ENCODE measurements around the gene MCOLN2. TPM values are rescaled to one million over a fixed set of nuclear protein-coding genes. Genes with fewer than 3 reads are reported as not detected.

MCOLN2 gene
- total RNA-seq, 1 experiment from 2014 or later = 22.5 TPM

GRCh38 chr1:84960371-84960770, 36.5 kb downstream of the MCOLN2 start:
- no peak for ATAC-seq
- no peaks in the 10 kb centered on the region for H3K9me3 ChIP-seq (ENCODE audit: control insufficient read depth, insufficient read depth, low read depth, low read length)
- TF ChIP-seq TCF7L2 (IDR thresholded peaks at IDR 0.05; ENCODE audit: low read depth, low read length) = no peak
- no peak for TF ChIP-seq POLR2AphosphoS5 (IDR thresholded peaks at IDR 0.05; ENCODE audit: low read depth, low read length)
- no peak for TF ChIP-seq CTCF (IDR thresholded peaks at IDR 0.05)
- no peak for TF ChIP-seq SIN3A (IDR thresholded peaks at IDR 0.05; ENCODE audit: borderline replicate concordance, insufficient read depth, low read depth, low read length)
- no peak for TF ChIP-seq REST (IDR thresholded peaks at IDR 0.05; ENCODE audit: insufficient read depth in 1 of 2, low read depth in 2 of 2, low read length in 1 of 2)
- no peak overlapping the region for H3K4me3 ChIP-seq (ENCODE audit: low read depth in 2 of 2, low read length in 2 of 2)
- no peaks in the 10 kb centered on the region for H3K36me3 ChIP-seq (ENCODE audit: control insufficient read depth, insufficient read depth, low read length)
- BruUV-seq (replicated peaks) = no TSS peak
- no peak overlapping the region for H3K27ac ChIP-seq (ENCODE audit: low read length)
- no peaks in the 10 kb centered on the region for H3K27me3 ChIP-seq (ENCODE audit: control insufficient read depth, insufficient read depth, low read length)
- H3K4me1 ChIP-seq (ENCODE audit: control insufficient read depth, insufficient read depth, low read length) = no peaks in the 10 kb centered on the region
- intact Hi-C loops (cut with micrococcal nuclease; ENCODE audit: unreplicated experiment) = no loop called here
- in situ Hi-C loops (cut with HindIII; ENCODE audit: low pct_unique_long_range_greater_than_20kb, low sequenced_read_pairs) = no loop called here
- no peak for DNase-seq (ENCODE audit: low read depth, low spot score)
- POLR2A ChIA-PET = no interaction called here
- CTCF ChIA-PET = no interaction called here

GRCh38 chr1:84959294-84959693, 37.6 kb downstream of the MCOLN2 start:
- no peak for DNase-seq (ENCODE audit: low read depth, low spot score)
- intact Hi-C loops (cut with micrococcal nuclease; ENCODE audit: unreplicated experiment) (no loop called here), in situ Hi-C loops (cut with HindIII; ENCODE audit: low pct_unique_long_range_greater_than_20kb, low sequenced_read_pairs) (no loop called here)
- Histone ChIP-seq H3K4me1 (ENCODE audit: control insufficient read depth, insufficient read depth, low read length) (no peaks in the 10 kb centered on the region), H3K4me3 (ENCODE audit: low read depth in 2 of 2, low read length in 2 of 2) (no peak overlapping the region), H3K36me3 (ENCODE audit: control insufficient read depth, insufficient read depth, low read length) (no peaks in the 10 kb centered on the region), H3K27me3 (ENCODE audit: control insufficient read depth, insufficient read depth, low read length) (no peaks in the 10 kb centered on the region), H3K27ac (ENCODE audit: low read length) (no peak overlapping the region), H3K9me3 (ENCODE audit: control insufficient read depth, insufficient read depth, low read depth, low read length) (no peaks in the 10 kb centered on the region)
- TF ChIP-seq REST (IDR thresholded peaks at IDR 0.05; ENCODE audit: insufficient read depth in 1 of 2, low read depth in 2 of 2, low read length in 1 of 2) (no peak), CTCF (IDR thresholded peaks at IDR 0.05) (no peak), POLR2AphosphoS5 (IDR thresholded peaks at IDR 0.05; ENCODE audit: low read depth, low read length) (no peak)
- no TSS peak for BruUV-seq (replicated peaks)
- POLR2A ChIA-PET = interaction anchor here (0.6 kb wide), 1 partner anchor 176 kb away, joined by 8 read pairs; no protein-coding TSS in a partner anchor
- CTCF ChIA-PET = no interaction called here
- no peak for ATAC-seq
